K562 (cell line): Measurements from ENCODE around the gene SGMS1. TPM values are rescaled to one million over a fixed set of nuclear protein-coding genes. Genes with fewer than 3 reads are reported as not detected.

Experiments used
- ATAC-seq: fragments of 200-7000 bp; cut with Tn5 transposase; 3 replicates; pipeline ENCODE4 v1.9.1; 2020; ENCODE audit warnings: moderate library complexity
- BruUV-seq: library from RNA; stranded (reverse); fragments of 400-500 nt; replicated peaks from 2 replicates; lab custom pipeline; 2021; lab: Mats Ljungman, UMichigan
- CTCF ChIA-PET: fragments of 300-600 bp; formaldehyde crosslinking; extraction: SDS; loops from one replicate; lab custom pipeline; 2021; ENCODE audit warnings: low intra/inter-chr PET ratio; lab: Yijun Ruan, JAX
- POLR2A ChIA-PET: fragments of 300-600, 350-650 bp; sonication (Branson Sonifier 250); formaldehyde crosslinking; extraction: SDS; loops from one replicate; lab custom pipeline; 2021; ENCODE audit warnings: antibody characterized with exemption, inconsistent platforms; lab: Yijun Ruan, JAX
- DNase-seq, 4 experiments: peaks; one replicate each; pipeline versions ENCODE4 v3.0.0 to v3.0.0-alpha.2; 2011 to 2018; ENCODE audit warnings: low spot score in 3 of 4, mixed read lengths in 3 of 4; ENCODE audit errors: extremely low read depth in 1 of 4
- FAIRE-seq: peaks from 2 replicates; lab custom pipeline; 2011; peaks lifted over from hg19 to GRCh38; lab: Jason Lieb, UNC
- H2AFZ ChIP-seq: 2 replicates; pipeline ENCODE4 v1.6.0; 2011; ENCODE audit warnings: low read depth, low read length, control low read depth, inconsistent platforms
- H3K27ac ChIP-seq: fragments of 200-600 bp; 3 replicates; pipeline ENCODE4 v1.8.0; 2011; ENCODE audit warnings: low read depth, mild to moderate bottlenecking, control low read depth, inconsistent platforms, low read length, moderate library complexity, mixed read lengths; ENCODE audit errors: extremely low read depth
- H3K27me3 ChIP-seq, 2 experiments: fragments of 300-600 bp in 1 of 2; 2 replicates in 1 of 2; 3 replicates in 1 of 2; pipeline versions ENCODE4 v1.6.0 to v1.8.0; 2011; ENCODE audit warnings: inconsistent platforms in 2 of 2, low read length in 2 of 2, mild to moderate bottlenecking in 1 of 2, mixed read lengths in 1 of 2, moderate library complexity in 1 of 2; ENCODE audit not compliant: control insufficient read depth in 2 of 2, insufficient read depth in 2 of 2
- H3K36me3 ChIP-seq: fragments of 300-600 bp; 3 replicates; pipeline ENCODE4 v1.8.0; 2011; ENCODE audit warnings: mild to moderate bottlenecking, low read length, inconsistent platforms; ENCODE audit not compliant: control insufficient read depth, insufficient read depth
- H3K4me1 ChIP-seq, 2 experiments: fragments of 200-600 bp in 1 of 2; replicated peaks in 1 of 2; 2 replicates in 1 of 2; 3 replicates in 1 of 2; pipeline versions ENCODE4 v1.5.1 to v1.8.0; 2011; ENCODE audit warnings: inconsistent platforms in 2 of 2, low read length in 2 of 2, mild to moderate bottlenecking in 1 of 2, mixed read lengths in 1 of 2, moderate library complexity in 1 of 2; ENCODE audit not compliant: control insufficient read depth in 2 of 2, insufficient read depth in 2 of 2
- H3K4me2 ChIP-seq: 2 replicates; pipeline ENCODE4 v1.6.1; 2011; ENCODE audit warnings: low read length, control low read depth, inconsistent platforms, mixed read lengths; ENCODE audit not compliant: insufficient read depth
- H3K4me3 ChIP-seq: fragments of 200-600 bp; sonication (generic), shearing (Covaris generic); 2 replicates; pipeline ENCODE4 v1.5.1; 2016; ENCODE audit warnings: control low read depth, inconsistent platforms
- H3K79me2 ChIP-seq: fragments of 200-600 bp; 3 replicates; pipeline ENCODE4 v1.8.0; 2011; ENCODE audit warnings: low read length, inconsistent platforms; ENCODE audit not compliant: control insufficient read depth, insufficient read depth
- H3K9ac ChIP-seq, 2 experiments: 2 replicates each; pipeline versions ENCODE4 v1.6.0 to v1.6.1; 2011; ENCODE audit warnings: low read depth in 2 of 2, low read length in 2 of 2, control low read depth in 1 of 2, inconsistent platforms in 1 of 2, mild to moderate bottlenecking in 1 of 2, mixed read lengths in 1 of 2; ENCODE audit not compliant: insufficient read depth in 1 of 2
- H3K9me1 ChIP-seq: one replicate; pipeline ENCODE4 v1.6.0; 2011; ENCODE audit warnings: inconsistent platforms, mild to moderate bottlenecking, low read length, moderate library complexity; ENCODE audit not compliant: control insufficient read depth, insufficient read depth
- H3K9me3 ChIP-seq: replicated peaks from 2 replicates; pipeline ENCODE4 v1.5.1; 2011; ENCODE audit warnings: low read depth, low read length, inconsistent platforms; ENCODE audit not compliant: control insufficient read depth, insufficient read depth
- H4K20me1 ChIP-seq: replicated peaks from 2 replicates; pipeline ENCODE4 v1.6.1; 2011; ENCODE audit warnings: low read length, inconsistent platforms, mixed read lengths; ENCODE audit not compliant: control insufficient read depth, insufficient read depth
- AFF1 ChIP-seq, 2 experiments: fragments of 450-650 bp; IDR thresholded peaks; 2 replicates each; pipeline ENCODE4 v1.6.1; 2018; ENCODE audit warnings: mild to moderate bottlenecking in 2 of 2, low read depth in 1 of 2; ENCODE audit not compliant: partially characterized antibody in 2 of 2
- BACH1 ChIP-seq: fragments of 200-800 bp; sonication (Bioruptor generic); IDR thresholded peaks from 2 replicates; pipeline ENCODE4 v1.6.1; 2016; ENCODE audit warnings: missing genetic modification characterization, missing compliant biosample characterization
- FOXK2 ChIP-seq, 2 experiments: fragments of 450-650 bp; IDR thresholded peaks in 1 of 2; conservative IDR thresholded peaks in 1 of 2; 2 replicates each; pipeline ENCODE4 v1.6.1; 2016; ENCODE audit warnings: low read depth in 2 of 2, mild to moderate bottlenecking in 1 of 2
- HDGF ChIP-seq: fragments of 450-650 bp; IDR thresholded peaks from 2 replicates; pipeline ENCODE4 v1.6.1; 2016
- HLTF ChIP-seq: fragments of 450-650 bp; IDR thresholded peaks from 2 replicates; pipeline ENCODE4 v1.6.1; 2016
- MIER1 ChIP-seq: fragments of 450-650 bp; IDR thresholded peaks from 2 replicates; pipeline ENCODE4 v1.6.1; 2016; ENCODE audit warnings: antibody characterized with exemption, mild to moderate bottlenecking, low read depth
- NR2C1 ChIP-seq, 2 experiments: fragments of 450-650 bp; IDR thresholded peaks; 2 replicates each; pipeline ENCODE4 v1.6.1; 2017; ENCODE audit warnings: mild to moderate bottlenecking in 2 of 2, antibody characterized with exemption in 1 of 2, inconsistent platforms in 1 of 2, missing compliant biosample characterization in 1 of 2, missing genetic modification characterization in 1 of 2
- POLR2H ChIP-seq: IDR thresholded peaks from 2 replicates; pipeline ENCODE4 v1.6.1; 2016; ENCODE audit warnings: missing genetic modification characterization, low read depth, mild to moderate bottlenecking, control low read depth, missing compliant biosample characterization, moderate library complexity
- SIRT6 ChIP-seq: IDR thresholded peaks from one replicate; pipeline ENCODE4 v1.6.1; 2012; ENCODE audit warnings: low read depth, mild to moderate bottlenecking, control low read depth, inconsistent platforms, low read length, moderate library complexity
- SMARCA5 ChIP-seq: fragments of 450-650 bp; IDR thresholded peaks from 2 replicates; pipeline ENCODE4 v1.6.1; 2016
- U2AF2 ChIP-seq: fragments of 200-400 bp; formaldehyde crosslinking; optimal IDR thresholded peaks from 2 replicates; pipeline ENCODE3; 2017; ENCODE audit warnings: low read depth, mild to moderate bottlenecking, low read length
- ZC3H8 ChIP-seq: fragments of 450-650 bp; IDR thresholded peaks from 2 replicates; pipeline ENCODE4 v1.6.1; 2017
- ZNF239 ChIP-seq: fragments of 250-450 bp; sonication (Bioruptor Pico); IDR thresholded peaks from 2 replicates; pipeline ENCODE4 v1.4.0; 2020; ENCODE audit warnings: mild to moderate bottlenecking
- ZNF512 ChIP-seq: IDR thresholded peaks from 2 replicates; pipeline ENCODE4 v1.6.1; 2016; ENCODE audit warnings: missing genetic modification characterization, missing compliant biosample characterization
- ZNF644 ChIP-seq: fragments of 200-800 bp; sonication (Bioruptor generic); IDR thresholded peaks from 2 replicates; pipeline ENCODE4 v1.6.1; 2016; ENCODE audit warnings: low read depth, missing genetic modification characterization, missing compliant biosample characterization
- WGBS: fragments of 100-300 bp; shearing (Covaris generic); methylation state at CpG from one replicate; pipeline ENCODE4 v1.1.6; 2016; ENCODE audit warnings: low coverage, mixed read lengths; ENCODE audit not compliant: insufficient coverage; ENCODE audit errors: missing lambda C conversion rate; 5-methylcytosine and 5-hydroxymethylcytosine counted together
- in situ Hi-C: fragments of 300-500 bp; cut with MboI; formaldehyde crosslinking; loops from 4 replicates; pipeline ENCODE4 v1.15.0; 2018; ENCODE audit warnings: inconsistent platforms, mixed read lengths
- intact Hi-C: fragments of 100-400 bp; cut with micrococcal nuclease; formaldehyde crosslinking; loops from 2 replicates; pipeline ENCODE4 v1.14.2; 2022
- polyA plus RNA-seq, 8 experiments: library from polyadenylated mRNA; depleted of rRNA in 4 of 8; stranded (reverse) in 5 of 8; unstranded in 3 of 8; fragments of >200 nt; fragmentation: Nextera tagmentation in 2 of 8; fragmentation: Illumina TruSeq in 1 of 8; extraction: Ambion mirVana in 2 of 8; extraction: Trizol in 1 of 8; gene quantifications; 2 replicates each; pipeline versions ENCODE4 v1.2.1 to v1.2.3, GENCODE V29; 2011 to 2014; ENCODE audit warnings: inconsistent platforms in 1 of 8, missing spikeins in 1 of 8
- total RNA-seq, 7 experiments: library from RNA; depleted of rRNA in 6 of 7; stranded (reverse); fragments of >200 nt in 6 of 7; fragmentation: Illumina TruSeq in 2 of 7; extraction: Trizol in 2 of 7; gene quantifications; 2 replicates each; pipeline versions ENCODE4 v1.2.1 to v1.2.3, GENCODE V29; 2011 to 2021; ENCODE audit warnings: low replicate concordance in 1 of 7

The SGMS1 gene
- total and polyA plus RNA-seq, 9 of the 15 experiments (the other 6 are each of a cell fraction or from before 2014, with no cell fraction given), result 22.6 to 232 (median 82.2) TPM

- ChIA-PET POLR2A (interaction anchor here (1.1 to 5.5 kb wide), 7 partner anchors 10 to 71 kb away, joined by 3 to 67 read pairs (median 7); no protein-coding TSS in a partner anchor), CTCF (no interaction called here)
- Histone ChIP-seq H3K9me1 (no peaks in the 10 kb centered on the region), H3K27me3 (no peaks in the 10 kb centered on the region), H3K4me2 (no peak overlapping the region), H3K4me1 (peaks cover 47 to 95% of the 10 kb centered on the region in 2 experiments), H3K9me3 (no peaks in the 10 kb centered on the region), H3K36me3 (no peaks in the 10 kb centered on the region; the same call in 1 of the 3 replicates), H2AFZ (no peak overlapping the region)
- intact Hi-C loops (loop anchor here (2.0 kb wide), 1 partner anchor 14 kb away; no protein-coding TSS in a partner anchor), in situ Hi-C loops (no loop called here)
- no TSS peak for BruUV-seq
- no peak for ATAC-seq
- 0 out of 2 replicates have a peak, but pooled peaks have one; percentile 24 for TF ChIP-seq SMARCA5
- 0 out of 2 replicates have a peak, but pooled peaks have one; percentile 24 for TF ChIP-seq MIER1
- peak; percentile 81; the same call in 1 of the 2 replicates for TF ChIP-seq ZC3H8
- 0 out of 2 replicates have a peak, but pooled peaks have one; percentile 6 for TF ChIP-seq BACH1 (tag)
- TF ChIP-seq HLTF, result peak; percentile 82
- 0 out of 2 replicates have a peak, but pooled peaks have one; percentile 11 for TF ChIP-seq NR2C1 (IDR thresholded peaks at IDR 0.05)
- TF ChIP-seq NR2C1 (tag; IDR thresholded peaks at IDR 0.05), result no peak
- TF ChIP-seq FOXK2 (conservative IDR thresholded peaks at IDR 0.05 in 1 of 2, IDR thresholded peaks at IDR 0.05 in 1 of 2; ENCODE audit: low read depth in 2 of 2), result peak in 1 of 2 experiments; percentile 42; a peak in 1 of 4 replicates
- peak; percentile 21; the same call in 1 of the 2 replicates for TF ChIP-seq POLR2H
- TF ChIP-seq AFF1 (IDR thresholded peaks at IDR 0.05; ENCODE audit: low read depth in 1 of 2, partially characterized antibody in 2 of 2), result peak in 1 of 2 experiments; percentile 11
- 0 out of 2 replicates have a peak, but pooled peaks have one; percentile 21 for TF ChIP-seq HDGF
- no peak for TF ChIP-seq ZNF239 (CRISPR knock-in tag)
- TF ChIP-seq SIRT6, result no peak
- peak; percentile 83 for TF ChIP-seq ZNF512
- no peak for TF ChIP-seq U2AF2
- peak; percentile 34; the same call in 1 of the 2 replicates for TF ChIP-seq ZNF644 (tag)
- TF ChIP-seq, all 486 proteins: peak for 12
- Histone ChIP-seq H4K20me1 (no peaks in the 10 kb centered on the region), H3K79me2 (peaks cover 94% of the 10 kb centered on the region), H3K9ac (peak overlapping the region in 1 of 2 experiments; percentile 86; a peak in 2 of 4 replicates), H3K4me3 (no peak overlapping the region), H3K27ac (peak overlapping the region; percentile 97; the same call in 2 of the 3 replicates)
- DNase-seq, result no peak
- WGBS, result 46% methylated on average over 2 of the region's 2 CpGs
- FAIRE-seq, result no peak
Observed at GRCh38 chr10:50578949-50579348, 44.8 kb downstream of the SGMS1 start.
